ENCODE results near the gene CCL22.

DNA sequence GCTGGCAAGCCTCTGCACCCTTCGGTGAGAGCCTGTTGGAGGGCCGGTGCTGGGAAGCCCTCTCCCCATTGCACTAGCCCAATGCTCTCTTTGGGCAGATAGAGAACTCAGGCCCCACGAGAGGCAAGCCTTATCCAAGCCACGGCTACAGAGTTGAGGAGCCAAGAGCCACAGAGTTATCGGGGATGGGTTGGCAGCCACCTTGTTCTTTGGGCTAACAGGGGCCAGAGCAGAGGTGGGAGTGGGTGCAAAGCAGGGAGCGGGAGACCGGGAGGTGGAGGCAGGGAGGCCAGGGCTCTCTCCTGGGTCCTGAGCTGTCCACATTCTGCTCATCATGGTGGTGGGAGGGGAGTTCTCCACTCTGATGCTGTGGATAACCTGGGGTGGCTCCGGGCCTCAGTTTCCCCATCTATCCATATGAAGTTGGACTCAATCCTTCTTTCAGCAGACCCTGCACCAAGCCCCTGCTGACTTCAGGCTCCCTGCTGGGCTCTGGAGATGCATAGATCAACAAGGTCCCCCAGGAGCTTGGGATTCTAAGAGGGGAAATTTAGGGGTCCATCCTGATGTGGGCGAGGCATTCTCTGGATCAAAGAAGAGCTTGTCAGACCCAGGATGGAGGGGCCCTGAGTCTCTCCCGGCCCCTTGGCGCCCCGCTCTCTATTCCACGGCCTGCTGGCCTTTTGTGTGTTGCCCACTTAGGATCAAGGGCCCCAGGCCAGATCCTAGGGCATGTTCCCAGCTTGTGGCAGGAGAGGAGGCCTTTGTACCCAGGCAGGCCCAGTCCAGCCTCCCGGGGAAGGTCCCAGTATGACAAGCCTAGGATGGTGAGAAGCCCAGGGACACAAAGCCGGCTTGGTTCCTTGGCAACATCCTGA lies 13.2 kb downstream of the CCL22 start:
- TF ChIP-seq, protein P1, sequence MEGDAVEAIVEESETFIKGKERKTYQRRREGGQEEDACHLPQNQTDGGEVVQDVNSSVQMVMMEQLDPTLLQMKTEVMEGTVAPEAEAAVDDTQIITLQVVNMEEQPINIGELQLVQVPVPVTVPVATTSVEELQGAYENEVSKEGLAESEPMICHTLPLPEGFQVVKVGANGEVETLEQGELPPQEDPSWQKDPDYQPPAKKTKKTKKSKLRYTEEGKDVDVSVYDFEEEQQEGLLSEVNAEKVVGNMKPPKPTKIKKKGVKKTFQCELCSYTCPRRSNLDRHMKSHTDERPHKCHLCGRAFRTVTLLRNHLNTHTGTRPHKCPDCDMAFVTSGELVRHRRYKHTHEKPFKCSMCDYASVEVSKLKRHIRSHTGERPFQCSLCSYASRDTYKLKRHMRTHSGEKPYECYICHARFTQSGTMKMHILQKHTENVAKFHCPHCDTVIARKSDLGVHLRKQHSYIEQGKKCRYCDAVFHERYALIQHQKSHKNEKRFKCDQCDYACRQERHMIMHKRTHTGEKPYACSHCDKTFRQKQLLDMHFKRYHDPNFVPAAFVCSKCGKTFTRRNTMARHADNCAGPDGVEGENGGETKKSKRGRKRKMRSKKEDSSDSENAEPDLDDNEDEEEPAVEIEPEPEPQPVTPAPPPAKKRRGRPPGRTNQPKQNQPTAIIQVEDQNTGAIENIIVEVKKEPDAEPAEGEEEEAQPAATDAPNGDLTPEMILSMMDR (IDR thresholded peaks at IDR 0.05), result no peak
- no peak for TF ChIP-seq POLR2A (IDR thresholded peaks at IDR 0.05)

Measured in testis (tissue), 2 donors.